OCI-LY1 (cell line): ENCODE results near the gene BMP8A.

ENCODE experiments used
- H2AFZ ChIP-seq: fragments of 200-600 bp; sonication (generic), shearing (Covaris generic); 2 replicates; pipeline ENCODE4 v1.6.0; 2014; ENCODE audit warnings: antibody characterized with exemption, mild to moderate bottlenecking, low read length
- H3F3A ChIP-seq: fragments of 200-600 bp; sonication (generic), shearing (Covaris generic); 2 replicates; pipeline ENCODE4 v1.6.0; 2014; ENCODE audit warnings: mild to moderate bottlenecking, antibody characterized with exemption, low read length, moderate library complexity; ENCODE audit not compliant: insufficient read depth
- H3K27ac ChIP-seq: fragments of 200-600 bp; sonication (generic); 2 replicates; pipeline ENCODE4 v1.5.1; 2014; ENCODE audit warnings: low read length, mixed run types, mild to moderate bottlenecking, low read depth; ENCODE audit not compliant: poor library complexity, severe bottlenecking
- H3K27me3 ChIP-seq: fragments of 200-600 bp; sonication (generic); 2 replicates; pipeline ENCODE4 v1.6.0; 2014; ENCODE audit warnings: antibody characterized with exemption, mild to moderate bottlenecking, low read length, moderate library complexity; ENCODE audit not compliant: insufficient read depth
- H3K36me3 ChIP-seq: fragments of 200-600 bp; sonication (generic); 2 replicates; pipeline ENCODE4 v1.6.1; 2014; ENCODE audit warnings: mild to moderate bottlenecking, antibody characterized with exemption, low read length, moderate library complexity, mixed read lengths; ENCODE audit not compliant: insufficient read depth
- H3K4me1 ChIP-seq: fragments of 200-600 bp; sonication (generic); 2 replicates; pipeline ENCODE4 v1.5.1; 2014; ENCODE audit warnings: mild to moderate bottlenecking, low read length, moderate library complexity; ENCODE audit not compliant: insufficient read depth, severe bottlenecking
- H3K4me2 ChIP-seq: fragments of 200-600 bp; sonication (generic), shearing (Covaris generic); 2 replicates; pipeline ENCODE4 v1.6.1; 2014; ENCODE audit warnings: low read length
- H3K4me3 ChIP-seq: fragments of 200-600 bp; sonication (generic); 2 replicates; pipeline ENCODE4 v1.5.1; 2014; ENCODE audit warnings: low read length, low read depth, mild to moderate bottlenecking, mixed read lengths; ENCODE audit not compliant: poor library complexity, severe bottlenecking
- H3K79me2 ChIP-seq: fragments of 200-600 bp; shearing (Covaris generic); 2 replicates; pipeline ENCODE4 v1.6.1; 2016; ENCODE audit warnings: mixed run types, low read length, mixed read lengths; ENCODE audit not compliant: insufficient read depth
- H3K9ac ChIP-seq: fragments of 200-600 bp; sonication (generic), shearing (Covaris generic); 2 replicates; pipeline ENCODE4 v1.6.1; 2014; ENCODE audit warnings: mild to moderate bottlenecking, low read length, mixed read lengths
- H3K9me2 ChIP-seq: fragments of 200-600 bp; sonication (generic), shearing (Covaris generic); 2 replicates; pipeline ENCODE4 v1.6.1; 2014; ENCODE audit warnings: low read depth, mild to moderate bottlenecking, low read length, mixed read lengths
- H3K9me3 ChIP-seq: fragments of 200-600 bp; shearing (Covaris generic); 2 replicates; pipeline ENCODE4 v1.6.1; 2014; ENCODE audit warnings: low read length, mixed read lengths
- H4K20me1 ChIP-seq: fragments of 200-600 bp; sonication (generic), shearing (Covaris generic); 2 replicates; pipeline ENCODE4 v1.6.0; 2016; ENCODE audit warnings: mild to moderate bottlenecking, low read length; ENCODE audit not compliant: insufficient read depth
- EZH2 ChIP-seq: fragments of 200-600 bp; sonication (generic), shearing (Covaris generic); IDR thresholded peaks from 2 replicates; pipeline ENCODE4 v1.8.0; 2017; ENCODE audit warnings: borderline replicate concordance, mixed run types, mild to moderate bottlenecking, antibody characterized with exemption, low read length, moderate library complexity, mixed read lengths
- TF ChIP-seq, protein P1 (sequence below): fragments of 200-600 bp; sonication (generic), shearing (Covaris generic); IDR thresholded peaks from 2 replicates; pipeline ENCODE4 v1.5.1; 2017; ENCODE audit warnings: mild to moderate bottlenecking, antibody characterized with exemption, low read length, moderate library complexity, mixed read lengths

BMP8A gene

GRCh38 chr1:39571178-39571483 lies 79.7 kb downstream of the BMP8A start:
- Histone ChIP-seq H4K20me1 (no peaks in the 10 kb centered on the region), H2AFZ (no peak overlapping the region), H3K36me3 (peaks cover 94% of the 10 kb centered on the region), H3F3A (no peaks in the 10 kb centered on the region; the same call in 1 of the 2 replicates), H3K9me2 (no peaks in the 10 kb centered on the region), H3K27ac (no peak overlapping the region), H3K4me1 (peaks cover 26% of the 10 kb centered on the region), H3K79me2 (peaks cover 42% of the 10 kb centered on the region), H3K4me3 (no peak overlapping the region), H3K4me2 (no peak overlapping the region), H3K9me3 (no peaks in the 10 kb centered on the region), H3K9ac (no peak overlapping the region), H3K27me3 (no peaks in the 10 kb centered on the region)
- TF ChIP-seq EZH2 = no peak
- TF ChIP-seq, protein P1, sequence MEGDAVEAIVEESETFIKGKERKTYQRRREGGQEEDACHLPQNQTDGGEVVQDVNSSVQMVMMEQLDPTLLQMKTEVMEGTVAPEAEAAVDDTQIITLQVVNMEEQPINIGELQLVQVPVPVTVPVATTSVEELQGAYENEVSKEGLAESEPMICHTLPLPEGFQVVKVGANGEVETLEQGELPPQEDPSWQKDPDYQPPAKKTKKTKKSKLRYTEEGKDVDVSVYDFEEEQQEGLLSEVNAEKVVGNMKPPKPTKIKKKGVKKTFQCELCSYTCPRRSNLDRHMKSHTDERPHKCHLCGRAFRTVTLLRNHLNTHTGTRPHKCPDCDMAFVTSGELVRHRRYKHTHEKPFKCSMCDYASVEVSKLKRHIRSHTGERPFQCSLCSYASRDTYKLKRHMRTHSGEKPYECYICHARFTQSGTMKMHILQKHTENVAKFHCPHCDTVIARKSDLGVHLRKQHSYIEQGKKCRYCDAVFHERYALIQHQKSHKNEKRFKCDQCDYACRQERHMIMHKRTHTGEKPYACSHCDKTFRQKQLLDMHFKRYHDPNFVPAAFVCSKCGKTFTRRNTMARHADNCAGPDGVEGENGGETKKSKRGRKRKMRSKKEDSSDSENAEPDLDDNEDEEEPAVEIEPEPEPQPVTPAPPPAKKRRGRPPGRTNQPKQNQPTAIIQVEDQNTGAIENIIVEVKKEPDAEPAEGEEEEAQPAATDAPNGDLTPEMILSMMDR = no peak

GRCh38 chr1:39572379-39573096 lies 81.1 kb downstream of the BMP8A start:
- Histone ChIP-seq H3K9me3 (no peaks in the 10 kb centered on the region), H3K4me3 (peak overlapping the region; percentile 85), H3K27ac (no peak overlapping the region), H3K9me2 (no peaks in the 10 kb centered on the region), H3K4me2 (peak overlapping the region; percentile 88), H2AFZ (no peak overlapping the region), H3K36me3 (peaks cover 80% of the 10 kb centered on the region), H3K4me1 (peaks cover 26% of the 10 kb centered on the region), H3K79me2 (peaks cover 43% of the 10 kb centered on the region), H4K20me1 (no peaks in the 10 kb centered on the region), H3F3A (no peaks in the 10 kb centered on the region; the same call in 1 of the 2 replicates), H3K27me3 (no peaks in the 10 kb centered on the region), H3K9ac (no peak overlapping the region)
- TF ChIP-seq EZH2 = no peak
- TF ChIP-seq, protein P1 = no peak

GRCh38 chr1:39573097-39573465 lies 81.6 kb downstream of the BMP8A start:
- Histone ChIP-seq H3F3A (no peaks in the 10 kb centered on the region; the same call in 1 of the 2 replicates), H3K4me1 (peaks cover 26% of the 10 kb centered on the region), H3K4me2 (peak overlapping the region; percentile 88), H3K27me3 (no peaks in the 10 kb centered on the region), H3K9me3 (no peaks in the 10 kb centered on the region), H3K9me2 (no peaks in the 10 kb centered on the region), H4K20me1 (no peaks in the 10 kb centered on the region), H3K27ac (no peak overlapping the region), H3K4me3 (peak overlapping the region; percentile 85), H2AFZ (no peak overlapping the region), H3K9ac (no peak overlapping the region), H3K79me2 (peaks cover 43% of the 10 kb centered on the region), H3K36me3 (peaks cover 75% of the 10 kb centered on the region)
- no peak for TF ChIP-seq EZH2
